Neural cell (in vitro differentiated cells): ENCODE results near the gene HSF4.

ENCODE experiments used
- EZH2 ChIP-seq: fragments of 200-600, 300-800 bp; shearing (Covaris generic), sonication (generic); IDR thresholded peaks from 2 replicates; pipeline ENCODE4 v1.6.1; 2014; ENCODE audit warnings: antibody characterized with exemption, low read length, borderline replicate concordance, mild to moderate bottlenecking; ENCODE audit not compliant: insufficient read depth, poor library complexity, severe bottlenecking
- POLR2AphosphoS5 ChIP-seq: IDR thresholded peaks from 2 replicates; pipeline ENCODE4 v1.6.1; 2012
- TAF1 ChIP-seq: IDR thresholded peaks from 2 replicates; pipeline ENCODE4 v1.6.1; 2012; ENCODE audit warnings: low read depth
- TF ChIP-seq, protein P1 (sequence below): fragments of 450-650 bp; IDR thresholded peaks from 2 replicates; pipeline ENCODE4 v1.5.1; 2014; ENCODE audit warnings: antibody characterized with exemption, mild to moderate bottlenecking, moderate library complexity; ENCODE audit not compliant: poor library complexity, severe bottlenecking
- TF ChIP-seq, protein P2 (sequence below): IDR thresholded peaks from 2 replicates; pipeline ENCODE4 v1.6.1; 2012; ENCODE audit warnings: borderline replicate concordance

DNA sequence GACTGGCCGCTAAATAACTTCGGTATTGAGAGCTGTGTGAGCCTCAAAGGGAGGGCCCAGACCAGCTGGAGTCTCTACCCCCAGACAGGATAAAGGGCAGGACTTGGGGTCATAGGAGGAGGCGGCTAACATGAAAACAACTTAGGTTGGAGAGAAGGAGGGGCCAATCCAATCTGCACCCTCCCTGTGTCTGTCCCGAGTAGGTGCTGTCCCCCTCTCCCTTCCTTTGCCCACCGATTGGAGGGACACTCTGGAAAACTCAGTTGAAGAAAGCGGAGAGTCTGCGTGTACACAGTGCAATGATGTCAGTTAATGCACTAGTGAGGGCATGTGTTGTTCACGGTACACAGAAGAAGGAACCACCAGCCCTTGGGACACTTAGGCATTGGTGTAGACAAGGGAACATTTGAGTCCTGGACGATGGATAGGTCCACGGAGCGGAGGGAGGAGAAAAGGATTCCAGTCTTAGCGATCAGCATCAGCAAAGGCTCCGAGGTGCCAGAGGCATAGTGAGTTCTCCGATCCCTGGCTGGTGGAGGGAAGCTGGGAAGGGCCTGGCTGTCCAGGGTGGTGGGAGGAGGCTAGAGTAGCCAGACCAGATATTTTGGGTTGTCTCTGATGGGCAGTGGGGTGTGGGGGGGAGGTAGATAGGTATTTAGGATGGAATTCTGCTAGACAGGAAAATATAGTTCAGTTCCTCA is 6.6 kb downstream of the HSF4 start:
- TF ChIP-seq, protein P1, sequence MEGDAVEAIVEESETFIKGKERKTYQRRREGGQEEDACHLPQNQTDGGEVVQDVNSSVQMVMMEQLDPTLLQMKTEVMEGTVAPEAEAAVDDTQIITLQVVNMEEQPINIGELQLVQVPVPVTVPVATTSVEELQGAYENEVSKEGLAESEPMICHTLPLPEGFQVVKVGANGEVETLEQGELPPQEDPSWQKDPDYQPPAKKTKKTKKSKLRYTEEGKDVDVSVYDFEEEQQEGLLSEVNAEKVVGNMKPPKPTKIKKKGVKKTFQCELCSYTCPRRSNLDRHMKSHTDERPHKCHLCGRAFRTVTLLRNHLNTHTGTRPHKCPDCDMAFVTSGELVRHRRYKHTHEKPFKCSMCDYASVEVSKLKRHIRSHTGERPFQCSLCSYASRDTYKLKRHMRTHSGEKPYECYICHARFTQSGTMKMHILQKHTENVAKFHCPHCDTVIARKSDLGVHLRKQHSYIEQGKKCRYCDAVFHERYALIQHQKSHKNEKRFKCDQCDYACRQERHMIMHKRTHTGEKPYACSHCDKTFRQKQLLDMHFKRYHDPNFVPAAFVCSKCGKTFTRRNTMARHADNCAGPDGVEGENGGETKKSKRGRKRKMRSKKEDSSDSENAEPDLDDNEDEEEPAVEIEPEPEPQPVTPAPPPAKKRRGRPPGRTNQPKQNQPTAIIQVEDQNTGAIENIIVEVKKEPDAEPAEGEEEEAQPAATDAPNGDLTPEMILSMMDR, result no peak
- TF ChIP-seq EZH2 (no peak), POLR2AphosphoS5 (no peak), TAF1 (no peak)
- TF ChIP-seq, protein P2, sequence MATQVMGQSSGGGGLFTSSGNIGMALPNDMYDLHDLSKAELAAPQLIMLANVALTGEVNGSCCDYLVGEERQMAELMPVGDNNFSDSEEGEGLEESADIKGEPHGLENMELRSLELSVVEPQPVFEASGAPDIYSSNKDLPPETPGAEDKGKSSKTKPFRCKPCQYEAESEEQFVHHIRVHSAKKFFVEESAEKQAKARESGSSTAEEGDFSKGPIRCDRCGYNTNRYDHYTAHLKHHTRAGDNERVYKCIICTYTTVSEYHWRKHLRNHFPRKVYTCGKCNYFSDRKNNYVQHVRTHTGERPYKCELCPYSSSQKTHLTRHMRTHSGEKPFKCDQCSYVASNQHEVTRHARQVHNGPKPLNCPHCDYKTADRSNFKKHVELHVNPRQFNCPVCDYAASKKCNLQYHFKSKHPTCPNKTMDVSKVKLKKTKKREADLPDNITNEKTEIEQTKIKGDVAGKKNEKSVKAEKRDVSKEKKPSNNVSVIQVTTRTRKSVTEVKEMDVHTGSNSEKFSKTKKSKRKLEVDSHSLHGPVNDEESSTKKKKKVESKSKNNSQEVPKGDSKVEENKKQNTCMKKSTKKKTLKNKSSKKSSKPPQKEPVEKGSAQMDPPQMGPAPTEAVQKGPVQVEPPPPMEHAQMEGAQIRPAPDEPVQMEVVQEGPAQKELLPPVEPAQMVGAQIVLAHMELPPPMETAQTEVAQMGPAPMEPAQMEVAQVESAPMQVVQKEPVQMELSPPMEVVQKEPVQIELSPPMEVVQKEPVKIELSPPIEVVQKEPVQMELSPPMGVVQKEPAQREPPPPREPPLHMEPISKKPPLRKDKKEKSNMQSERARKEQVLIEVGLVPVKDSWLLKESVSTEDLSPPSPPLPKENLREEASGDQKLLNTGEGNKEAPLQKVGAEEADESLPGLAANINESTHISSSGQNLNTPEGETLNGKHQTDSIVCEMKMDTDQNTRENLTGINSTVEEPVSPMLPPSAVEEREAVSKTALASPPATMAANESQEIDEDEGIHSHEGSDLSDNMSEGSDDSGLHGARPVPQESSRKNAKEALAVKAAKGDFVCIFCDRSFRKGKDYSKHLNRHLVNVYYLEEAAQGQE, result no peak
